GM12874 (cell line): ENCODE data around the gene POU2F1.

ENCODE experiments used
- TF ChIP-seq, protein P1 (sequence below): IDR thresholded peaks from 2 replicates; pipeline ENCODE4 v1.5.1; 2011; ENCODE audit warnings: low read depth, mild to moderate bottlenecking, control low read depth, low read length, moderate library complexity; ENCODE audit not compliant: insufficient read depth

POU2F1 gene

DNA sequence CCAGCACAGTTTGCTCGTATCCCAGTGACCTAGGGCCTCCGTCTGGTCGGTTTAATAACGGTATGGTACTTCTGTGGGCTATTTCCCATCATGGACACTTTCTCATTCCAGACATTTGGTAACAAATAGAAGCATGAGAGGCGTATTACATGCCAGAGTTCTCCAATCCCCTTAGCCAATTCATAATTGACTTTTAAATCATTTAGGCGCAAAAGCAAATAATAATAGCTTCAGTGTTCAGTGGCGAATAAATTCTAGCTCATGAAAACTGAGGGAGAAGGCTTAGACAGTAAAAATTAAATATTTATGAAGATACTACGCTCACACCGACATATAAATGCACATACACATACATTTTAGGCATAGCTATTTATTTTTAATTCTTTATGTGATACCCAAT lies 247.1 kb downstream of the POU2F1 start:
- TF ChIP-seq, protein P1, sequence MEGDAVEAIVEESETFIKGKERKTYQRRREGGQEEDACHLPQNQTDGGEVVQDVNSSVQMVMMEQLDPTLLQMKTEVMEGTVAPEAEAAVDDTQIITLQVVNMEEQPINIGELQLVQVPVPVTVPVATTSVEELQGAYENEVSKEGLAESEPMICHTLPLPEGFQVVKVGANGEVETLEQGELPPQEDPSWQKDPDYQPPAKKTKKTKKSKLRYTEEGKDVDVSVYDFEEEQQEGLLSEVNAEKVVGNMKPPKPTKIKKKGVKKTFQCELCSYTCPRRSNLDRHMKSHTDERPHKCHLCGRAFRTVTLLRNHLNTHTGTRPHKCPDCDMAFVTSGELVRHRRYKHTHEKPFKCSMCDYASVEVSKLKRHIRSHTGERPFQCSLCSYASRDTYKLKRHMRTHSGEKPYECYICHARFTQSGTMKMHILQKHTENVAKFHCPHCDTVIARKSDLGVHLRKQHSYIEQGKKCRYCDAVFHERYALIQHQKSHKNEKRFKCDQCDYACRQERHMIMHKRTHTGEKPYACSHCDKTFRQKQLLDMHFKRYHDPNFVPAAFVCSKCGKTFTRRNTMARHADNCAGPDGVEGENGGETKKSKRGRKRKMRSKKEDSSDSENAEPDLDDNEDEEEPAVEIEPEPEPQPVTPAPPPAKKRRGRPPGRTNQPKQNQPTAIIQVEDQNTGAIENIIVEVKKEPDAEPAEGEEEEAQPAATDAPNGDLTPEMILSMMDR = no peak

DNA sequence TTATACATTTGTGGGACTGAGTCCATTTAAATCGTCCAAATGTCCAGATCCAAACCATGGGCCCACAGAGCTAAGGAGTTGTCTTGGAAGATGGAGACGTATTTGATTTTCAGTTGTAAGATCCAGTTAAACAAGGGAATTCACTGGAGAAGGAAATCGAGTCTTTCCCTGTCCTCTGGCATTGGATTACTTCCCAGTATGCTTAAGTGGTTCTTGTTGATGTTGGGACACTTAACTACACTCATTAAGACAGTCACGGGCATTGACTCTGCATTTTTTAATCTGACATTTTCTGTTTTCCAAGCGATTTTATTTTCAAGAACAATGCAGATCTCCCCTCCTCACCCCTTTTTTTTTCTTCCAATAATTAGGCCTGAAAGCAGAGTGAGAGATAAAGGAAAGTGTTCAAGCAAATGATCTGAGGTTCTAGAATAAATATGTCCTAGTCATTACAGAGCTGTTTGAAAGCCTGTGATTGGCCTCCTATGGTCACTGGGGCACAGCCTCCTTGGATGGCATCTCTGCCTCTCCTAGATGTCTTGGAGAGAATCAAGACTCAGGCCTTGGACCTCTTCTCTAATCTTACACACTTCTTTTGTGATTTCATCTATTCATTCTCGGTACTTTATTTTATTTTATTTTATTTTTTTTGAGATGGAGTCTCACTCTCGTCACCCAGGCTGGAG lies 248.7 kb downstream of the POU2F1 start:
- TF ChIP-seq, protein P1 = no peak

DNA sequence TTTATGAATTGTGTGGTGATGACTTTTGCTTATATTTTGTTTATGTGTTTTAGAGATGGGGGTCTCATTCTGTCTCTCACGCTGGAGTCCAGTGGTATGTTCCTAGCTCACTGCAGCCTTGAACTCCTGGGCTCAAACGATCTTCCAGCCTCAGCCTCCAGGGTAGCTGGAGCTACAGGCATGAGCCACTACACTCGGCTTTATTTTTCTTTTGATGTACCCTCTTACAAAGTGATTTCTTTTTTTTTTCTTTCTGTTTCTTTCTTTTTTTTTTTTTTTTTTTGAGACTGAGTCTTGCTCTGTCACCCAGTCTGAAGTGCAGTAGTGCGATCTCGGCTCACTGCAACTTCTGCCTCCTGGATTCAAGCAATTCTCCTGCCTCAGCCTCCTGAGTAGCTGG lies 250.9 kb downstream of the POU2F1 start:
- TF ChIP-seq, protein P1 = no peak

GRCh38 chr1:167472752-167473521 lies 252.3 kb downstream of the POU2F1 start:
- TF ChIP-seq, protein P1 = no peak

DNA sequence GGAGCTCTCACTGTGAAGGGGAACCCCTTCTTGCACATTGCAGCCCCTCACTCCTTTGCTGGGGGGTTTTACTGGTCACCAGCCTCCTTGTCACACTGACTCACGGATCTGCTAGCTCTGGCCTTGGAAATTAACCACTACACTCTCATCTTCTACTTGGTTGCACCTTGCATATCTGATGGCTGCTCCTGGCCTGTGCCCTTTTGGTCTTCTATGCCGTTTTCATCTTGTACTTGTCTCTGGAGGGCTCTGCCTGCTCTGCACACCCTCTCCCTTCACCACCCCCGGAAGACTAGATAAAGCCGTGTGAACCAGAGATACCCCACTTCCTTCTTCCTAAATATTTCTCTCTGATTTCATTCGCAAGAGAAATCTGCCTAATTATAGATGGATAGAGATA lies 253.1 kb downstream of the POU2F1 start:
- TF ChIP-seq, protein P1 = no peak

GRCh38 chr1:167474191-167474641 lies 253.5 kb downstream of the POU2F1 start:
- TF ChIP-seq, protein P1 = no peak

DNA sequence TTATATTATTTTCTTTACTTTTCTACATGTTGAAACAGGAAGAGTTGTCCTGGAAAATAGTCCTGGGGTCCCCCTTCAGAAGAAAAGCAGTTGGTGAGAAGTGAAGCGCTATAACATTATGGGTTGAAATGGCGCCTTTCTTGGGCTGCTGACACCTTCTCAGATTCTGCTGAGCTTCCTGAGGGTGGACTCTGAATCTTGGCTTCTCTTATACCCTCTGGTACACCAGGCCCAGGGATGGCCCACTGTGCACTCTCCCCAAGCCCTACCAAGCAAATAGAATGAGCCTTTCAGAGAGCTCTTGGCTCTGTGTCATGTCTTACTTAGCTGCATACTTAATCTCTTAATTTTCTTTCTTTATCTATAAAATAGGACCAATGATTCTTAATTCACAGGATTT lies 255.4 kb downstream of the POU2F1 start:
- TF ChIP-seq, protein P1 = no peak
